Measurements from ENCODE around the gene SLC8A3.

DNA sequence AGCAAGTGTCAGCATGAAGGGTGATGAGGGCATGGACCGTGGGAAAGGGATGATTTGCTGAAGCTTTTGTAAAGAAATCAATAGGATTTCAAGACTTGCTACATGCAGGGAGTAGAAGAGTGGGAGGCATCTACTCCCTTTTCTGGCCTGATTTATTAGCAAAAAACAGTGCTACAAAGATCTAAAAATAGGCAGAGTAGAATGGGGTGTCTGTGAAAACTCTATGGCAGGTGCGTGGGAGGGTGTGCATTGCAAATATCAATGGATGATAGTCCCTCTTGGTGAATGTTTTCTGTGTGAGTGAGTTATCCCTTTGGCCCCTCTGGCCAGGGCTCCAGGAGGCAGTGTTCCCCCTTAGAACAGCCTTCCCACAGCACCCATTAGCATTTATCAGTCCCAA lies 170.5 kb downstream of the SLC8A3 start:
- no peak for TF ChIP-seq POLR2A (IDR thresholded peaks at IDR 0.05)
- TF ChIP-seq, protein P1, sequence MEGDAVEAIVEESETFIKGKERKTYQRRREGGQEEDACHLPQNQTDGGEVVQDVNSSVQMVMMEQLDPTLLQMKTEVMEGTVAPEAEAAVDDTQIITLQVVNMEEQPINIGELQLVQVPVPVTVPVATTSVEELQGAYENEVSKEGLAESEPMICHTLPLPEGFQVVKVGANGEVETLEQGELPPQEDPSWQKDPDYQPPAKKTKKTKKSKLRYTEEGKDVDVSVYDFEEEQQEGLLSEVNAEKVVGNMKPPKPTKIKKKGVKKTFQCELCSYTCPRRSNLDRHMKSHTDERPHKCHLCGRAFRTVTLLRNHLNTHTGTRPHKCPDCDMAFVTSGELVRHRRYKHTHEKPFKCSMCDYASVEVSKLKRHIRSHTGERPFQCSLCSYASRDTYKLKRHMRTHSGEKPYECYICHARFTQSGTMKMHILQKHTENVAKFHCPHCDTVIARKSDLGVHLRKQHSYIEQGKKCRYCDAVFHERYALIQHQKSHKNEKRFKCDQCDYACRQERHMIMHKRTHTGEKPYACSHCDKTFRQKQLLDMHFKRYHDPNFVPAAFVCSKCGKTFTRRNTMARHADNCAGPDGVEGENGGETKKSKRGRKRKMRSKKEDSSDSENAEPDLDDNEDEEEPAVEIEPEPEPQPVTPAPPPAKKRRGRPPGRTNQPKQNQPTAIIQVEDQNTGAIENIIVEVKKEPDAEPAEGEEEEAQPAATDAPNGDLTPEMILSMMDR (IDR thresholded peaks at IDR 0.05), result no peak
